SW 1271 (cell line): ENCODE measurements around the gene NCAM1.

ENCODE experiments used
- DNase-seq, 2 experiments: peaks; one replicate each; lab custom pipeline; 2025; lab: John Stamatoyannopoulos, UW

NCAM1 gene

GRCh38 chr11:113168354-113169342, 207.4 kb downstream of the NCAM1 start:
- no peak for DNase-seq

- no peak for DNase-seq
Observed at GRCh38 chr11:113172382-113172951, 211.2 kb downstream of the NCAM1 start.

GRCh38 chr11:113173126-113173525, 211.9 kb downstream of the NCAM1 start:
- no peak for DNase-seq

- DNase-seq, result no peak
Observed at GRCh38 chr11:113174882-113175281, 213.7 kb downstream of the NCAM1 start.

GRCh38 chr11:113176599-113177360, 215.6 kb downstream of the NCAM1 start:
- no peak for DNase-seq

GRCh38 chr11:113177671-113178070, 216.5 kb downstream of the NCAM1 start:
- no peak for DNase-seq

- DNase-seq, result no peak
Observed at GRCh38 chr11:113178381-113179070, 217.3 kb downstream of the NCAM1 start.

- DNase-seq, result no peak
Observed at GRCh38 chr11:113179181-113179704, 218.0 kb downstream of the NCAM1 start.

- DNase-seq, result no peak
Observed at GRCh38 chr11:113181094-113181493, 219.9 kb downstream of the NCAM1 start.

- DNase-seq, result no peak
Observed at GRCh38 chr11:113182288-113182687, 221.1 kb downstream of the NCAM1 start.

- peak; percentile 25 to 36 for DNase-seq
Observed at GRCh38 chr11:113184498-113184897, 223.3 kb downstream of the NCAM1 start.

- no peak for DNase-seq
Observed at GRCh38 chr11:113188371-113188834, 227.2 kb downstream of the NCAM1 start.

- DNase-seq, result no peak
Observed at GRCh38 chr11:113189909-113190667, 228.9 kb downstream of the NCAM1 start.

- no peak for DNase-seq
Observed at GRCh38 chr11:113192121-113192925, 231.1 kb downstream of the NCAM1 start.

GRCh38 chr11:113193016-113193415, 231.8 kb downstream of the NCAM1 start:
- DNase-seq, result no peak

GRCh38 chr11:113193946-113194345, 232.7 kb downstream of the NCAM1 start:
- no peak for DNase-seq

GRCh38 chr11:113195728-113196127, 234.5 kb downstream of the NCAM1 start:
- no peak for DNase-seq

- no peak for DNase-seq
Observed at GRCh38 chr11:113197446-113197845, 236.2 kb downstream of the NCAM1 start.

- no peak for DNase-seq
Observed at GRCh38 chr11:113198972-113199661, 237.9 kb downstream of the NCAM1 start.
